Measurements from ENCODE around the gene UBXN1. TPM values are rescaled to one million over a fixed set of nuclear protein-coding genes. Genes with fewer than 3 reads are reported as not detected.

Gene UBXN1
- total RNA-seq, 2 experiments from 2014 or later, result 101 to 129 TPM

- Histone ChIP-seq H3K4me2 (ENCODE audit: low read length) (peak overlapping the region; percentile 89), H3K79me2 (ENCODE audit: insufficient read depth, low read depth, low read length) (peaks cover 58% of the 10 kb centered on the region), H3K4me1 (ENCODE audit: insufficient read depth, low read length, poor library complexity, severe bottlenecking) (peaks cover 34% of the 10 kb centered on the region), H3K9me2 (ENCODE audit: insufficient read depth, low read length) (no peaks in the 10 kb centered on the region), H3K36me3 (ENCODE audit: insufficient read depth, low read length) (peaks cover 66% of the 10 kb centered on the region), H2AFZ (ENCODE audit: low read length) (peak overlapping the region; percentile 19; the same call in 1 of the 2 replicates), H4K20me1 (ENCODE audit: insufficient read depth, low read length) (peaks cover 6% of the 10 kb centered on the region; the same call in 1 of the 2 replicates), H3K9me3 (ENCODE audit: low read length) (no peaks in the 10 kb centered on the region), H3K27ac (ENCODE audit: low read depth, low read length, poor library complexity, severe bottlenecking) (peak overlapping the region; percentile 94), H3K4me3 (ENCODE audit: low read depth, low read length, poor library complexity, severe bottlenecking) (peak overlapping the region; percentile 86)
- ChIA-PET CTCF (ENCODE audit: unreplicated experiment) (interaction anchor here (0.6 to 1.4 kb wide), 3 partner anchors 16 to 63 kb away, joined by 3 to 4 read pairs (median 3); partner anchors contain the start of gene HNRNPUL2), POLR2A (interaction anchor here (0.6 to 8.3 kb wide), 24 partner anchors 10 to 209 kb away, joined by 3 to 159 read pairs (median 6); partner anchors contain the start of genes B3GAT3, EEF1G, GANAB and HNRNPUL2)
- no peak for TF ChIP-seq CTCF (conservative IDR thresholded peaks at IDR 0.05; ENCODE audit: low read length)
- TF ChIP-seq EZH2phosphoT487 (IDR thresholded peaks at IDR 0.05; ENCODE audit: borderline replicate concordance, low read depth, low read length), result no peak
- intact Hi-C loops (cut with micrococcal nuclease; ENCODE audit: unreplicated experiment), result loop anchor here (1.0 to 5.0 kb wide), 4 partner anchors 11 to 72 kb away; partner anchors contain the start of genes EML3, INTS5, MTA2 and ROM1
- DNase-seq (ENCODE audit: low spot score), result peak; percentile 85
- TSS peak; percentile 51 for BruUV-seq (replicated peaks)
These were observed 14.3 kb downstream of the UBXN1 start for GRCh38 chr11:62664405-62665074.

- Histone ChIP-seq H2AFZ (ENCODE audit: low read length) (no peak overlapping the region), H3K4me1 (ENCODE audit: insufficient read depth, low read length, poor library complexity, severe bottlenecking) (peaks cover 12% of the 10 kb centered on the region), H4K20me1 (ENCODE audit: insufficient read depth, low read length) (no peaks in the 10 kb centered on the region), H3K27ac (ENCODE audit: low read depth, low read length, poor library complexity, severe bottlenecking) (no peak overlapping the region), H3K79me2 (ENCODE audit: insufficient read depth, low read depth, low read length) (peaks cover 17% of the 10 kb centered on the region), H3K36me3 (ENCODE audit: insufficient read depth, low read length) (peaks cover 17% of the 10 kb centered on the region), H3K9me3 (ENCODE audit: low read length) (no peaks in the 10 kb centered on the region), H3K4me3 (ENCODE audit: low read depth, low read length, poor library complexity, severe bottlenecking) (no peak overlapping the region), H3K9me2 (ENCODE audit: insufficient read depth, low read length) (no peaks in the 10 kb centered on the region), H3K4me2 (ENCODE audit: low read length) (no peak overlapping the region)
- POLR2A ChIA-PET, result interaction anchor here (0.9 to 10.5 kb wide), 3 partner anchors 10 to 173 kb away, joined by 3 to 159 read pairs (median 3); partner anchors contain the start of genes C11orf98, CSKMT and ZBTB3
- TF ChIP-seq EZH2phosphoT487 (IDR thresholded peaks at IDR 0.05; ENCODE audit: borderline replicate concordance, low read depth, low read length) (no peak), CTCF (conservative IDR thresholded peaks at IDR 0.05; ENCODE audit: low read length) (no peak)
- no TSS peak for BruUV-seq (replicated peaks)
- CTCF ChIA-PET (ENCODE audit: unreplicated experiment), result no interaction called here
- intact Hi-C loops (cut with micrococcal nuclease; ENCODE audit: unreplicated experiment), result no loop called here
- DNase-seq (ENCODE audit: low spot score), result no peak
These were observed 22.0 kb downstream of the UBXN1 start for GRCh38 chr11:62656796-62657429.
